ENCODE results near the gene ZFYVE28.
"Not testable (repeated sequence)": the region's sequence is repeated elsewhere in the genome, so short reads cannot be mapped to it uniquely, and the experiment has no call there.

The ZFYVE28 gene

GRCh38 chr4:2385516-2385915 is 32.9 kb downstream of the ZFYVE28 start:
- ChIA-PET POLR2A (no interaction called here), CTCF (no interaction called here)
- no peak overlapping the region for H3K4me3 ChIP-seq (ENCODE audit: low read depth, low read length)
- no peak for DNase-seq (ENCODE audit: low read depth, low spot score)
- no peak for TF ChIP-seq CTCF (IDR thresholded peaks at IDR 0.05; ENCODE audit: insufficient read depth, low read length, missing control alignments)

- ChIA-PET CTCF (no interaction called here), POLR2A (no interaction called here)
- DNase-seq (ENCODE audit: low read depth, low spot score) = no peak
- H3K4me3 ChIP-seq (ENCODE audit: low read depth, low read length) = no peak overlapping the region
- no peak for TF ChIP-seq CTCF (IDR thresholded peaks at IDR 0.05; ENCODE audit: insufficient read depth, low read length, missing control alignments)
Observed at GRCh38 chr4:2384245-2384644, 34.2 kb downstream of the ZFYVE28 start.

- DNase-seq (ENCODE audit: low read depth, low spot score) = no peak
- TF ChIP-seq CTCF (IDR thresholded peaks at IDR 0.05; ENCODE audit: insufficient read depth, low read length, missing control alignments) = no peak
- ChIA-PET CTCF (no interaction called here), POLR2A (no interaction called here)
- H3K4me3 ChIP-seq (ENCODE audit: low read depth, low read length) = no peak overlapping the region
Observed at GRCh38 chr4:2383760-2384159, 34.7 kb downstream of the ZFYVE28 start.

GRCh38 chr4:2383220-2383631 is 35.2 kb downstream of the ZFYVE28 start:
- POLR2A ChIA-PET; H3K4me3 ChIP-seq (ENCODE audit: low read depth, low read length); DNase-seq (ENCODE audit: low read depth, low spot score); CTCF ChIA-PET: not testable (repeated sequence)

- CTCF ChIA-PET; POLR2A ChIA-PET; DNase-seq (ENCODE audit: low read depth, low spot score); H3K4me3 ChIP-seq (ENCODE audit: low read depth, low read length): not testable (repeated sequence)
Observed at GRCh38 chr4:2382769-2383202, 35.7 kb downstream of the ZFYVE28 start.

GRCh38 chr4:2380589-2380988 is 37.9 kb downstream of the ZFYVE28 start:
- POLR2A ChIA-PET, CTCF ChIA-PET: not testable (repeated sequence)

GRCh38 chr4:2378898-2379297 is 39.5 kb downstream of the ZFYVE28 start:
- DNase-seq (ENCODE audit: low read depth, low spot score) = no peak
- ChIA-PET CTCF (no interaction called here), POLR2A (no interaction called here)
- TF ChIP-seq CTCF (IDR thresholded peaks at IDR 0.05; ENCODE audit: insufficient read depth, low read length, missing control alignments) = no peak
- no peak overlapping the region for H3K4me3 ChIP-seq (ENCODE audit: low read depth, low read length)

More at GRCh38 chr4:2380589-2380988, 37.9 kb downstream of the ZFYVE28 start:
- H3K4me3 ChIP-seq (ENCODE audit: low read depth, low read length); DNase-seq (ENCODE audit: low read depth, low spot score): not testable (repeated sequence)

- no peak for TF ChIP-seq CTCF (IDR thresholded peaks at IDR 0.05; ENCODE audit: insufficient read depth, low read length, missing control alignments)
- DNase-seq (ENCODE audit: low read depth, low spot score) = no peak
- no peak overlapping the region for H3K4me3 ChIP-seq (ENCODE audit: low read depth, low read length)
- ChIA-PET CTCF (no interaction called here), POLR2A (no interaction called here)
Observed at GRCh38 chr4:2378401-2378800, 40.0 kb downstream of the ZFYVE28 start.
